Measurements from ENCODE around the gene RING1.

Gene RING1

DNA sequence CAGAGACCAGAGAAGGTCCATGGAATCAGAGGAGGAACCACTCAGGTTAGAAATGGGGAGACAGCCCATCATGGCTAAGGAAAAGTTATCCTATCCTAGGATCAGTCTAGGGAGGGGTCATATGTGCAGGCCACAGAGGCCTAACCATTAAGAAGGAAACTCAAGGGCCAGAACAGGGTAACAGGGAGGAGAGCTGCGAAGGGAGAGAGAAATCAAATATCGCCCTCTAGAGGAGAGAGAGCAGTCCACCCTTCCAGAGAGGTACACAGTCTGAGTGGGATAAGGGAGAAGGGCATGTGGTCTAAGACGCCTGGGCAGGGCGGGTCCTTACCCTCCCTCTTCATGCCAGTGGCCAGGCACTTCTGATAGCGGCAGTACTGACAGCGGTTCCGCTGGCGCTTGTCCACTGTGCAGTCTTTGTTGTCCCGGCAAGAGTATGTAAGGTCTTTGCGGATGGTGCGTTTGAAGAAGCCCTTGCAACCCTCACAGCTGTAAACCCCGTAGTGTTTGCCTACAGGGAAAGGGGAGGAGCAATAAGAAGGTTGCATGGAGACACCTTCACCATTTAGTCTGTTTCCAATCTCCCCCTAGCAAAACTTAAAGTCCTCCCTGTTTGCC, 10.8 kb upstream of the RING1 start:
- Histone ChIP-seq H3K4me3 (replicated peaks; ENCODE audit: insufficient read depth, low read length) (no peak overlapping the region), H3K27ac (replicated peaks) (no peak overlapping the region), H3K27me3 (ENCODE audit: insufficient read depth, poor library complexity, severe bottlenecking) (peaks cover 4% of the 10 kb centered on the region)
- DNase-seq (ENCODE audit: low read depth in 1 of 2, low spot score in 1 of 2): peak in 1 of 2 experiments; percentile 61
- TF ChIP-seq, protein P1, sequence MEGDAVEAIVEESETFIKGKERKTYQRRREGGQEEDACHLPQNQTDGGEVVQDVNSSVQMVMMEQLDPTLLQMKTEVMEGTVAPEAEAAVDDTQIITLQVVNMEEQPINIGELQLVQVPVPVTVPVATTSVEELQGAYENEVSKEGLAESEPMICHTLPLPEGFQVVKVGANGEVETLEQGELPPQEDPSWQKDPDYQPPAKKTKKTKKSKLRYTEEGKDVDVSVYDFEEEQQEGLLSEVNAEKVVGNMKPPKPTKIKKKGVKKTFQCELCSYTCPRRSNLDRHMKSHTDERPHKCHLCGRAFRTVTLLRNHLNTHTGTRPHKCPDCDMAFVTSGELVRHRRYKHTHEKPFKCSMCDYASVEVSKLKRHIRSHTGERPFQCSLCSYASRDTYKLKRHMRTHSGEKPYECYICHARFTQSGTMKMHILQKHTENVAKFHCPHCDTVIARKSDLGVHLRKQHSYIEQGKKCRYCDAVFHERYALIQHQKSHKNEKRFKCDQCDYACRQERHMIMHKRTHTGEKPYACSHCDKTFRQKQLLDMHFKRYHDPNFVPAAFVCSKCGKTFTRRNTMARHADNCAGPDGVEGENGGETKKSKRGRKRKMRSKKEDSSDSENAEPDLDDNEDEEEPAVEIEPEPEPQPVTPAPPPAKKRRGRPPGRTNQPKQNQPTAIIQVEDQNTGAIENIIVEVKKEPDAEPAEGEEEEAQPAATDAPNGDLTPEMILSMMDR (IDR thresholded peaks at IDR 0.05; ENCODE audit: insufficient read depth, low read length): peak; percentile 76
- TF ChIP-seq POLR2AphosphoS5 (IDR thresholded peaks at IDR 0.05; ENCODE audit: low read depth): no peak

DNA sequence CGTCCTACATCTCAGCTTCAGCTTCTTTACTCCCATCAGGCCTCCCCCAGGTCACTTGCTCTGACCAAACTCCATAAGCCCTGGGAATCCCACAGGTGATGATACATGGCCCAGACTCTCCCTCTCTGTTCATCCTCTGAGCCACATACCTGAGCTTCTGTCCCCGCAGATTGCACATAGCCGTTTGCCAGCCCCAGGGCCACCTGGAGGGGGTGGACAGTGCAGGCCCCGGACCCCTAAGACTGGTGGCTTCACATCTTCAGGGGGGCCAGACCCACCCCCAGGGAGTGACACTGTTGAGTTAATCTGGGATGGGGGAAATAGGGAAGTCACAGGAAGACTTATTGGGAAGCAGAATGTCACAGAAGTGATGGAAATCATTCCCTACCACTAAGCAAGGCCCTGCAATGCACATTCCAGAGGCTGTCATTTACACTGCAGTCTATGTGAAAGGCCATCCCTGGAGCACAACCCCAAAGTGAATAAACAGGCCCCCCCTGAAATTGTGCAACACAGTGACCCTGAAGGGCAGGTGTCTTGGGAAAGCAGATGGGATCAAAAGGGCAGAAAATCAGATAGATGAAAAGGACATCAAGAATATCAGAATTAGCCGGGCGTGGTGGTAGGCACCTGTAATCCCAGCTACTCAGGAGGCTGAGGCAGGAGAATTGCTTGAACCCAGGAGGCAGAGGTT, 10.0 kb upstream of the RING1 start:
- H3K4me3 ChIP-seq (replicated peaks; ENCODE audit: insufficient read depth, low read length): no peak overlapping the region
- H3K27me3 ChIP-seq (ENCODE audit: insufficient read depth, poor library complexity, severe bottlenecking): no peaks in the 10 kb centered on the region
- no peak for DNase-seq (ENCODE audit: low read depth in 1 of 2, low spot score in 1 of 2)
- no peak overlapping the region for H3K27ac ChIP-seq (replicated peaks)
- TF ChIP-seq, protein P2, sequence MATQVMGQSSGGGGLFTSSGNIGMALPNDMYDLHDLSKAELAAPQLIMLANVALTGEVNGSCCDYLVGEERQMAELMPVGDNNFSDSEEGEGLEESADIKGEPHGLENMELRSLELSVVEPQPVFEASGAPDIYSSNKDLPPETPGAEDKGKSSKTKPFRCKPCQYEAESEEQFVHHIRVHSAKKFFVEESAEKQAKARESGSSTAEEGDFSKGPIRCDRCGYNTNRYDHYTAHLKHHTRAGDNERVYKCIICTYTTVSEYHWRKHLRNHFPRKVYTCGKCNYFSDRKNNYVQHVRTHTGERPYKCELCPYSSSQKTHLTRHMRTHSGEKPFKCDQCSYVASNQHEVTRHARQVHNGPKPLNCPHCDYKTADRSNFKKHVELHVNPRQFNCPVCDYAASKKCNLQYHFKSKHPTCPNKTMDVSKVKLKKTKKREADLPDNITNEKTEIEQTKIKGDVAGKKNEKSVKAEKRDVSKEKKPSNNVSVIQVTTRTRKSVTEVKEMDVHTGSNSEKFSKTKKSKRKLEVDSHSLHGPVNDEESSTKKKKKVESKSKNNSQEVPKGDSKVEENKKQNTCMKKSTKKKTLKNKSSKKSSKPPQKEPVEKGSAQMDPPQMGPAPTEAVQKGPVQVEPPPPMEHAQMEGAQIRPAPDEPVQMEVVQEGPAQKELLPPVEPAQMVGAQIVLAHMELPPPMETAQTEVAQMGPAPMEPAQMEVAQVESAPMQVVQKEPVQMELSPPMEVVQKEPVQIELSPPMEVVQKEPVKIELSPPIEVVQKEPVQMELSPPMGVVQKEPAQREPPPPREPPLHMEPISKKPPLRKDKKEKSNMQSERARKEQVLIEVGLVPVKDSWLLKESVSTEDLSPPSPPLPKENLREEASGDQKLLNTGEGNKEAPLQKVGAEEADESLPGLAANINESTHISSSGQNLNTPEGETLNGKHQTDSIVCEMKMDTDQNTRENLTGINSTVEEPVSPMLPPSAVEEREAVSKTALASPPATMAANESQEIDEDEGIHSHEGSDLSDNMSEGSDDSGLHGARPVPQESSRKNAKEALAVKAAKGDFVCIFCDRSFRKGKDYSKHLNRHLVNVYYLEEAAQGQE (IDR thresholded peaks at IDR 0.05; ENCODE audit: insufficient replicate concordance, low read depth): no peak
- no peak for TF ChIP-seq POLR2AphosphoS5 (IDR thresholded peaks at IDR 0.05; ENCODE audit: low read depth)
- no peak for TF ChIP-seq SPI1 (IDR thresholded peaks at IDR 0.05; ENCODE audit: borderline replicate concordance, low read depth)
- no peak for TF ChIP-seq GABPA (IDR thresholded peaks at IDR 0.05; ENCODE audit: low read depth)
- TF ChIP-seq, protein P1 (IDR thresholded peaks at IDR 0.05; ENCODE audit: insufficient read depth, low read length): no peak

DNA sequence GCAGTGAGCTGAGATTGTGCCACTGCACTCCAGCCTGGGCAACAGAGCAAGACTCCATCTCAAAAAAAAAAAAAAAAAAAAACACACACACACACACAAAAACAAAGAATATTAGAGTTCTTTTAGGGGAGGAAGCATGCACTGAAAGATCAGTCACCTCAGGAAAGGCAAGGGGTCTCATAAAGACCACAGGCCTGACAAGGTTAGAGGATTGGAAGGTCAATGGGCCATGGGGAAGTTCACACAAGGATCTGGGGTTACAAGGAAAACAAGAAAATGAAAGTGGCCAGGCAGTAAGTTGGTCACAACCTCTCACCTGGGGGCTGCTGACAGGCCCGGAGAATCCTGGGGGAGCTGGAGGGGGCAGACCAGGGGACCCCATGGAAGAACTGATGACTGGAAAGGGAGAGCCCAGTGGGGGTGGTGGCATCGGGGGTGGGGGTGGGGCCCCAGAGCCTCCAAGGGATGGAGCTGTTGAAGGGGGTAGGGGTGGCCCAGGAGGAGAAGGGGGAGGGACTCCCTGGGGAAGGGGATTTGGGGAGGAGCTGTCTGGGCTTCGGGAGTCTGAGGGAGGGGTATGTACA, 9.4 kb upstream of the RING1 start:
- TF ChIP-seq, protein P1 (IDR thresholded peaks at IDR 0.05; ENCODE audit: insufficient read depth, low read length): no peak
- TF ChIP-seq GABPA (IDR thresholded peaks at IDR 0.05; ENCODE audit: low read depth) (no peak), SPI1 (IDR thresholded peaks at IDR 0.05; ENCODE audit: borderline replicate concordance, low read depth) (no peak), POLR2AphosphoS5 (IDR thresholded peaks at IDR 0.05; ENCODE audit: low read depth) (no peak)
- TF ChIP-seq, protein P2 (IDR thresholded peaks at IDR 0.05; ENCODE audit: insufficient replicate concordance, low read depth): no peak
- H3K27me3 ChIP-seq (ENCODE audit: insufficient read depth, poor library complexity, severe bottlenecking): no peaks in the 10 kb centered on the region
- no peak for DNase-seq (ENCODE audit: low read depth in 1 of 2, low spot score in 1 of 2)
- peak overlapping the region; percentile 68 for H3K4me3 ChIP-seq (replicated peaks; ENCODE audit: insufficient read depth, low read length)
- H3K27ac ChIP-seq (replicated peaks): no peak overlapping the region

All from HL-60 (cell line).